Measurements from ENCODE around the gene TMEM72.
A peak's percentile ranks its signal among the peaks of the same experiment; 100 is the strongest.

TMEM72 gene

DNA sequence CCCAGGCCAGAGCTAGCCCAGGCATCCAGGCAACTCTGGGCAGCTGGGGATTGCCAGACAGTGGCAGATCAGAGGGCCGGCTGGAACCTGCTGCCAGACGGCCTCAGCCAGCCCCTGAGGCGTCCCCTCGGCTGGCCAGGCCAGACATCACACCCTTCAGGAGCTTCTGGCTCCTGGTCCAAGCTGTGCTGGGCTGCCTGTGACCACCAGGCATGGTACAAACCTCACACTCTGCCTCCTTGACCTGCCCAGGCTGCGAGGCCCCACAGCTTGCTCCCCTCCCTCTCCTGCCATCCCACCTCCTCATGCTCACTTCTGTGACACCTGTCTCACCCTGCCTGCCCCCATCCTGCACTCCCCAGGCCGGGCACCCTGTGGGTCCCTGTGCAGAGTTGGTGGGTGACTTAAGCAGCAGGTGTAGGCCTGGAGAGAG, 61.8 kb downstream of the TMEM72 start:
- H3K4me3 Mint-ChIP-seq = peak overlapping the region in 1 of 2 donors; percentile 56
- no peaks in the 10 kb centered on the region for H3K9me3 Mint-ChIP-seq

DNA sequence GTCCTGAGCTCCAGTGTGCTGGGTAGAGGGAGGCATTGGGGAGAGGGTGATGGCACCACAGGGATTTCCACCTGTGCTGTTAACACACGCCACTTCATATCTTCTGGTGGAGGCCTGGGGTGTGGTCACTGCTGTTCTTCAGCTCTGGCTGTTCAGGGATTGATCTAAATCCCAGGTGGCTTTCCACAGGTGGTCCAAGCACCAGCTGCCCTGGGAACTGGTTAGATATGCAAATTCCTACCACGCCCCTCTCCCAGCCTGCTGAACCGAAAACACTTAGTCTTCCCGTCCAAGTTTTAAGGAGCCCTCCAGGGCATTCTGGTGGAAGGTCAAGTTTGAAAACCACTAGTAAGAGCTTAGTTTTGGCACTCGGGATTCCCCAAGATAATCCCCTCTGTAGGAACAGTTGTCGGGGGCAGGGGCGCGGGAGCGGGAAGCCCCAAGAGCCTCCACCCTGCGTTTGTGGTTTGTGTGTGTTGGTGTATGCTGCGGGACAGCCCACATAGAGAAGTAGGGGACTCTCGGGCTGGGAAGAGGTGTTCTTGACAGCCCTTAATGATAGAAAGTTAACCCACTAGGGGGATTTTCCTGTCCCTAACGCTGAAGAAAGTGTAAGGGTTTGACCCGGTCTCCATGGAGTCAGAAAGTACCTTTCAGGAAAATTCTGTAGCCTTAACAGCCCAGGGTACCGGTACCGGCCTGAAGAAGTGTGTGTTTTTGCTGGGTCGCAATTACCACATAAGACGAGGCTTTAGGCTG, 62.4 kb downstream of the TMEM72 start:
- no peaks in the 10 kb centered on the region for H3K36me3 Mint-ChIP-seq
- H3K4me1 Mint-ChIP-seq = peaks cover 31 to 46% of the 10 kb centered on the region in 2 donors
- ATAC-seq (replicated peaks) (peak; percentile 34 to 36), DNase-seq (no peak)
- H3K9me3 Mint-ChIP-seq = no peaks in the 10 kb centered on the region
- H3K27me3 Mint-ChIP-seq = peaks cover 0 to 4% of the 10 kb centered on the region in 2 donors
- peak overlapping the region; percentile 81 for H3K27ac Mint-ChIP-seq
- peak overlapping the region; percentile 45 to 56 for H3K4me3 Mint-ChIP-seq

More for the DNA sequence above, 61.8 kb downstream of the TMEM72 start:
- Mint-ChIP-seq H3K27ac (peak overlapping the region; percentile 81), H3K4me1 (peaks cover 35 to 49% of the 10 kb centered on the region in 2 donors), H3K27me3 (peaks cover 0 to 4% of the 10 kb centered on the region in 2 donors), H3K36me3 (no peaks in the 10 kb centered on the region)
- no peak for ATAC-seq (replicated peaks)
- DNase-seq = no peak

DNA sequence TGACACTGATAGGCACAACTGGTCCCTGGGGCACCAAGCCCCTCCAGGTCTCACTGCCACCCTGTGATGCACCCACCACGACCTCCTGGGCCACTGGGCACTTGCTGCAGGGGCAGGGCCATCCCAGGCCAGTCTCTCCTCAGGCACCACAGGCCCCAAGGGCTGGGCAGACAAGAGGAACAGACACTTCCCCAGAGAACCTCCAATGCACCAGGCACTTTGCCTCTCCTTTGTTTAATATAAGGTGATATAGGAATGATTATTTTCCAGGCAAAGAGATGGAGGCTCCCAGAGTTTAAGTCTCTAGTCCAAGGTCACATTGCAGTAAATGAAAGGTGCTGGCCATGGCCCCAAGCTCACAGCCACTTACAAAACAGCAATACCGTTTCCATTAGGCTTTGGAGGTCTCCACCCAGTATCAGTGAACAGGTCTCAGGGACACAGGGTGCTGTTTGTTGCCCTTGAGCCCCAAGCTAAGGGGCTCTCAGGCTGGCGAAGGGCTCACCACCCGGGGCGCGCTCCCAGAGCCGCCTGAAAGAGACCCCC, 63.0 kb downstream of the TMEM72 start:
- peaks cover 0 to 6% of the 10 kb centered on the region in 2 donors for H3K27me3 Mint-ChIP-seq
- ATAC-seq (replicated peaks) (peak; percentile 19 to 30), DNase-seq (no peak)
- no peaks in the 10 kb centered on the region for H3K36me3 Mint-ChIP-seq
- H3K9me3 Mint-ChIP-seq = no peaks in the 10 kb centered on the region
- peak overlapping the region; percentile 66 to 78 for H3K4me3 Mint-ChIP-seq
- peaks cover 25 to 46% of the 10 kb centered on the region in 2 donors for H3K4me1 Mint-ChIP-seq
- peak overlapping the region; percentile 81 for H3K27ac Mint-ChIP-seq

DNA sequence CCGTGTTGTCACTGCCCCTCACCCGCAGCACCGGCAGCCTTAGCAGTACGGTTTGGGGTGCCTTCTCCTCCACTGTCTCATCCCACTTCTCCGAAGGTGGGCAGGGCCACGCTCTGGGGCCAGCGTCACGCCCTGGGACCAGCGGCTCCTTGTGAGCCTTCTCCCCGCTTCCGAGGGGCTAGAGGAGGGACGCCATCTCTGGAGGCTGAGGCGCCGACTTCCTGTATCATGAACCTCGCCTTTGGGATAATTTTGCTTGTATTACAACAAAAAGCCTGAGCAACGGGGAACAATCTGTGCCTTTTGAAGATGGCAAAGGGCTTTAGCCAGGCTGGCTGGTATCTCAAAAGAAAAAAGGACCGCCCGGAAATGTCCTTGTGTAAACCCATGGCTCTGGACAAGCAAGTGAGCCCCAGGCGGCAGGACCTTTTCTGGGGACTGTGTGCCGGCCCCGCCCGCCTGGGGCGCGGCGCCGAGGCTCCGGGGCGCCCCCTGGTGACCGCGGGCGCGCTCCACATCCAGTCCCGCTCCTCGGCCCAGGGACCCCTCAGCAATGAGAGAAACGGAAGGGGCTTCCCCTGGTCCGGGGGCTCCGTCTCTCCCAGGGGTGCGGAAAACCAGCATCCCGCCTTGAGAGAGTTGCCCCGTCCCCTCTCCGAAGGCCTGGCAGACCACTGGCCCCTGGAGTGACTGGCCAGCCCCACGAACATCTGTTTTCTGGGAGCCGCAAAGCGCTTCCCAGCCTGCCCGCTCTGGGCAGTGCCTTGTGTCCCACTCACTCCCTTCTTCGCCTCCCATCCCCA, 63.7 kb downstream of the TMEM72 start:
- DNase-seq (peak; percentile 52), ATAC-seq (replicated peaks) (peak; percentile 83 to 90)
- H3K27ac Mint-ChIP-seq = peak overlapping the region; percentile 77
- peaks cover 24 to 41% of the 10 kb centered on the region in 2 donors for H3K4me1 Mint-ChIP-seq
- H3K9me3 Mint-ChIP-seq = no peaks in the 10 kb centered on the region
- peak overlapping the region; percentile 66 to 78 for H3K4me3 Mint-ChIP-seq
- peaks cover 0 to 9% of the 10 kb centered on the region in 2 donors for H3K27me3 Mint-ChIP-seq
- no peaks in the 10 kb centered on the region for H3K36me3 Mint-ChIP-seq

DNA sequence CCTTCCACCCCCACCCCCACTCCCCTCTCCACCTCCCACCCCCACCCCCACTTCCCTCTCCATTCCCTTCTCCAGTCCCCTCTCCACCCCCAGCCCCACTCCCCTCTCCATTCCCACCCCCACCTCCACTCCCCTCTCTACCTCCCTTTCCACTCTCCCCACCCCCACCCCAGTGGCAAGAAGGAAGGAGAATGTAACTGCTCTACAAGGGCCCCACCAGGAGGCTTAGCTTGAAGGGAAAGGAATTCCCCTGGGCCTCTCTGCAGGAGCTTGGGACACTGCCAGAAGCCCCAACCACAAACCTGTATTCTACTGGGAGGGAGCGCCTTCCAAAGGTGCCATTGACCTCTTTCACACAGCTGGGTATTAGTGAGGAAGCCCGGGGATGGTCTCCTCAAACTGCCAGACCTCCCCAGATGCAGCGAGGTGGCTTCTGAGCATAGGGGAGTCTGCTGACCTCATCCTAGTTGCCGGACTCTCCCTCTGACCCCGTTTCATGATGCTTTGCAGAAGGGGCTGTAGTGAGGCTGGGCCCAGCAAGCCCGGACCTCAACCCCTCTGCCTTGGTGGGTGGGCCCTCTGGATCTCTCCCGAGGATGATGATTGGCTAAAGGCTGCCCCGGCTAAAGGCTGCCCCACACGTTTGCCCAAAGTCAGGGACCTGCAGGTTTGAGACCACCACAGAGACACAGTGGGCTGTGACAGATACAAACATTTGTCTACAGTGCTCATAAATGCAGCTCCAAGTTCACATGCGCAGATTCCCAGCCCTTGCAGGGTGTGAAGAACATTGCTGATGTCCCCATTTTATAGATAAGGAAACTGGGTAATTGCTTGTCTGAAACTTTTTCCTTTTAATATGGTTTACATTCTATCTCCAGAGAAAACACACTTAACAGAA, 64.5 kb downstream of the TMEM72 start:
- Mint-ChIP-seq H3K27ac (no peak overlapping the region), H3K4me3 (no peak overlapping the region), H3K27me3 (peaks cover 0 to 9% of the 10 kb centered on the region in 2 donors), H3K36me3 (no peaks in the 10 kb centered on the region), H3K9me3 (no peaks in the 10 kb centered on the region), H3K4me1 (peaks cover 24 to 40% of the 10 kb centered on the region in 2 donors)
- ATAC-seq (replicated peaks) (no peak), DNase-seq (no peak)

DNA sequence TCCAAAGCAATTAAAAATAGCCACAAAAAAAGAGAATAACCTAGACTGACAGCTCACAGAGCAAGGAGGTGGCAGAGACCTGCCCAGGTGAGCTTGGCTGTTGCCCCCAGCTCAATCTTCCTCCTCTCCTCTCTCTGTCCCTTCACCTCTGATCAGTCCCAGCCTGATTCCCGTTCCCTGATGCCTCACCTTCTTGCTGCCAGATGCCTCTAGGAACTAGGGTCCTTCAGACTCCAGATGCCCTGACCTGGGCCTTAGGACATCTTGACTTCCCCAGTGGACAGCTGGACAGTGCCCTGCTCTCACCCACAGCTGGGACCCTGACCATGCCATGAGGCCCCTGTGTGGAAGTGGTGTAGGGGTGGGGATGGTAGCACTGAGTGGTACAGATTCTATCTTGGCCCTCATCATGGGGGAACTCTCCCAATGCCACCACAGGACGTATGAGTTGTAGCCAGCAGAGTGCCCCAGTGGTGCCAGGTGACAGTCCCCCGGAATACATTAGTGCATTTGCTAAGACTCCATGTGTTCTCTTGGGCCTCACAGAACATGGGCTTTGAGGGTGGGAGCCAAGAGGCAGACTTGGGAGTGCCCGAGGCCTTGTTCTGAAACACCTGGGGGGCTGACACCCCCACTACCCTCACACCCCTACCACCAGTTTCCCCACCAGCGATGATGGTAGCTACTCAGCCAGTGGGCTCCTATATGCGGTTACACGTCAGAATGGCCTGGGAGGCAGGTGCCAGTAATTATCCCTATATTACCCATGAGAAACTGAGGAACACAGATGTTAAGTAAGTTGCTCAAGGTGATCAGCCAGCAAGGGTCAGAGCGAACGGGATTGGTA, 65.4 kb downstream of the TMEM72 start:
- ATAC-seq (replicated peaks) = no peak
- peak overlapping the region; percentile 42 for H3K27ac Mint-ChIP-seq

DNA sequence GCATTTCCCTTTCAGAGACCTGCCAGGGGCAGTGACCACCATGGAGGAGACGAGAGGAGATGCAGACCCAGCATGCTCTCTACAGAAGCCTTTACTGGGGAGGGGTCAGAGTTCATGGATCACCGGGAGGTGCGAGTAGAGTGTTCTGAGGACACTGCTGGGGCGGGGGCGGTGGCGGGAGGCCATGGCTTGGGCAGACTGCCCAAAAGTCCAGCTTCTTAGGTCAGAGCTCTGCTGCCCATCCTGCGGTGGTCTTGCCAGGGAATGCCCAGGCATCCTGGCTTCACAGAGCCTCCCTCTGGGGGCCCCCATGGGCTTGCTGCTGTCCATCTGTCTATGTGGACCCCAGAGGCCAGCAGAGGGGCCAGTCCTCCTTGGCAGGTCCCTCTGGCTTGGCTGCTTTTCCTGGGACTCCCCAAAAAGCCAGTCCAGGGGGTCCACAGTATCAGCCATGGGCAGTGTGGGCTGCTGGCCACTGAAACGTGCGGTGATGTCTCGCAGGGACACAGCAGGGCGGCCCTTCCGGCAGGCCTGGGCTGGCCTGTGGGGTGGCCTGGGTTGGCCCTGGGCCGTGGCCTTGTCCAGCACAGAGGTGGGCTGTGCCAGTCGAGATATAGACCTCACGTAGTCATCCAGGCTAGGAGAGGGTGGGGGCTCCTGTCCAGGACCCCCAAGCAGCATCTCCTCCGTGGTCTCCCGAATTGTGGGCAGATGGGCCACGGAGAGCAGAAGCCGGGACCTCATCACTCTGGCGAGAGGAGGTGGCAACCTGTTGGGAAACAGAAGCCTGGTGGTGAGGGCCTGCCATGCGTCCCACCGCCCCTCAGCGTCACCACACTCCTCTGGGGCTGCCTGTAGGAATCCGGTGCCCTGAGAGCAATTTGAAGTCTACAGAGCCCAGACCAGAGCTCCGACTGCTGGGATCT, 66.4 kb downstream of the TMEM72 start:
- Mint-ChIP-seq H3K27ac (peak overlapping the region; percentile 42), H3K9me3 (no peaks in the 10 kb centered on the region), H3K36me3 (no peaks in the 10 kb centered on the region), H3K27me3 (peaks cover 0 to 9% of the 10 kb centered on the region in 2 donors), H3K4me3 (no peak overlapping the region), H3K4me1 (peaks cover 20 to 38% of the 10 kb centered on the region in 2 donors)
- DNase-seq (no peak), ATAC-seq (replicated peaks) (no peak)

More for the DNA sequence above, 65.4 kb downstream of the TMEM72 start:
- Mint-ChIP-seq H3K36me3 (no peaks in the 10 kb centered on the region), H3K4me3 (no peak overlapping the region), H3K27me3 (peaks cover 0 to 9% of the 10 kb centered on the region in 2 donors), H3K9me3 (no peaks in the 10 kb centered on the region), H3K4me1 (peaks cover 24 to 40% of the 10 kb centered on the region in 2 donors)
- DNase-seq = no peak

DNA sequence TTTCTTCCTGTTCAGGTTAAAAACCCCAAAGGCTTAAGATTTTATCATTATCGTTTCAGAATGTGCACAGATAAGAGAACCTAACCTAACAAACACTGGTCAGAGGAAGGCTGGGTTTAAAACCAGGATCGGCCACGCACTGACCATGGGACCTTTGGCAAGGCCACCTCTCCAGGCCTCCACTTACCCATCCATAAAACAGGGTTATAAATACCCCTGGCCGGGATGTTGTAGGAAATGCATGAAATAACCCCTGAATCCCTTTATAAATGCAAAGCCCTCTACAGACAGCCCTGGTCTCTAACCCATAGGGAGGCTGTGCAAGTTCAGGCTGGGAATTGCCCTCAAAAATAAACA, 67.1 kb downstream of the TMEM72 start:
- ATAC-seq (replicated peaks) = no peak

DNA sequence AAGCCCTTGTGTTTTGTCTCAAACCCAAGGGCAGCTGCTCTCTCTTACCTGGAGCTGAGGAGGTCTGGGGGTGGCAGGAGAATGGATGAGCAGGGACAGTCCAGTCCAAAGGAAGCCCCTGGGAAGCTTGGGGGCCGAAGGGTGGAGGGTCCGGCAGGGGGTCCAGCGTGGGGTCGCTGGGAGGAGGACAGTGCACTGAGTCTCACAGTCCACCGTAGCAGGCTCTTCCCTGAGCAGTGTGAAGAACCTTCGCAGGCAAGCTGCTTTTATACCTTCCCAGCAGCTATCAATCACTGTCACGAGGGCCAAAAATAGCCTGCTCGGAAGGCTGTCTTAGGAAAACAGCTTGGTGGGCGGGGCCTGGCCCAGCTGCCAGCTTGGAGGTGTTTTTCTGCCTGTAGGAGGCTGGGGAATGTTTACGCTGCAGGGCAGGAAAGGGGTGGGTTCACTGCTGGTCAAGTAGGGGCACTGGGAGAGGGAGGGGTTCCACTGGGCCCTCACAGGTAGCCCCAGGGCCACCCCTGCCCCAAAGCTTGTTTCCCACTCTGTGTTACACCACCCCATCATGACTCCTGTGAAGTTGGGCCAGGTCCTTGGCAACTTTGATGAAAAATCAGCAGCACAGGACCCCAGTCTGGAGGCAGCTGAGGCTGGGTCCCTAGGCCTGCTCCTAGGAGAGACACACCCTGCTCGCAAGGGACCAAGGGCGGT, 67.6 kb downstream of the TMEM72 start, which contains the start of gene DEPP1:
Gene DEPP1 (minus strand): TSS at position 240 of the 711 bp plus-strand sequence. CDS start 779 bp downstream, outside the sequence.
- H3K27ac Mint-ChIP-seq = peak within 1 kb of the TSS; percentile 73
- peaks cover 8 to 26% of the 10 kb centered on the region in 2 donors for H3K4me1 Mint-ChIP-seq
- DNase-seq (no peak), ATAC-seq (replicated peaks) (no peak)
- peaks cover 0 to 9% of the 10 kb centered on the region in 2 donors for H3K27me3 Mint-ChIP-seq
- H3K36me3 Mint-ChIP-seq = peaks cover 0 to 3% of the 10 kb centered on the region in 2 donors
- no peak within 1 kb of the TSS for H3K4me3 Mint-ChIP-seq
- H3K9me3 Mint-ChIP-seq = no peaks in the 10 kb centered on the region

More for the DNA sequence above, 67.1 kb downstream of the TMEM72 start:
- H3K36me3 Mint-ChIP-seq = peaks cover 0 to 2% of the 10 kb centered on the region in 2 donors
- no peak overlapping the region for H3K4me3 Mint-ChIP-seq
- H3K27me3 Mint-ChIP-seq = peaks cover 0 to 9% of the 10 kb centered on the region in 2 donors
- no peak for DNase-seq
- H3K9me3 Mint-ChIP-seq = no peaks in the 10 kb centered on the region
- peaks cover 13 to 32% of the 10 kb centered on the region in 2 donors for H3K4me1 Mint-ChIP-seq
- H3K27ac Mint-ChIP-seq = no peak overlapping the region

DNA sequence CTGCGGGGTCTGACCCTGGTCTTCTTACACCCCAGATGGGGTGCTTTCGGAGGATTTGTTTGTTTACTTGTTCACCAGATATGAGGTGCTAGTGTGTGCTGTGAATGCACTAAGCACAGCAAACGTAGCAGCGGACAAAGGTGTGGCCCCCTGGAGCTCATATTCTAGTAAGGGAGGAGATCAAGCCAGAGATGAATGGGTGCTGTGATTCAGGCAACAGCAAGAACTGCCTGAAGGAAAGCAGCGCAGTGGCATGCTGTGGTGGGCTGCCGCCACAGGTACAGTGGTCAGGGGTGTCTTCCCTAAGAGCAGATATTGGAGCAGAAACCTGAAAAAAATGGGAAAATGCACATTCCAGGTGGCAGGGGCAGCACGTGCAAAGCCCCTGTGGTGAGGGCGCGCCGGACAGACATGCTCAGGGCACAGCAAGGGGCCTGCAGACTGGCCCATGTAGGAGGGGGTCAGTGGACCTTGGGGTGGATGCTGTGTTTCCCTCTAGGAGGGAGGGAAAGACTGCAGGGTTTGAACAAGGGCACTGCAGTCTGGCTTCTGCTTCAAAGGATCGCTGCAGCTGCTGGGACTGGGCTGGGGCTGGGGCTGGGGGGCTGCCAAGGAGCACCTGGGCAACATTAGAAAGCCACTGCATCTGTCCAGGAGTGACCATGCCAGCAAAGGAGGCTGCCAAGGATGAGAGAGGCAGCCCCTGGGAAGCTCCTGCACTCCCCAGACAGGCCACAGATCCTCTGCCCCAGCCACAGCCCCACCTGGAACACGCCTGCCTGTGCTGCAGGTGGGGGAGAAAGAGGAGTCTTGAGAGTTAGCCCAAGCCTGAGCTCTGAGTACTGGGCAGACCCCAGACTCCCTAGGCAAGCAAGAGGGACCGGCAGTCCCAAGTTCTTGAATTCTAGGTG, 68.4 kb downstream of the TMEM72 start:
- H3K9me3 Mint-ChIP-seq = no peaks in the 10 kb centered on the region
- ATAC-seq (replicated peaks) (no peak), DNase-seq (no peak)
- no peak overlapping the region for H3K27ac Mint-ChIP-seq
- H3K4me3 Mint-ChIP-seq = no peak overlapping the region
- H3K27me3 Mint-ChIP-seq = peaks cover 0 to 12% of the 10 kb centered on the region in 2 donors
- peaks cover 5 to 18% of the 10 kb centered on the region in 2 donors for H3K4me1 Mint-ChIP-seq
- H3K36me3 Mint-ChIP-seq = peaks cover 0 to 3% of the 10 kb centered on the region in 2 donors

Measured in stimulated activated naive B cell treated with anti-CD40 and anti-IgM and Interleukin-4, amounts not matched to agents 10 μg/mL and 1 μg/mL and 100 μg/mL, for 72 hours (primary cell).